Measurements from ENCODE around the gene SURF2. TPM values are rescaled to one million over a fixed set of nuclear protein-coding genes. Genes with fewer than 3 reads are reported as not detected.
A peak's percentile ranks its signal among the peaks of the same experiment; 100 is the strongest.

SURF2 gene
- total RNA-seq, 1 experiment from 2014 or later: 18.1 TPM

- no peaks in the 10 kb centered on the region for H3K9me3 ChIP-seq (ENCODE audit: insufficient read depth, low read depth)
- ChIA-PET CTCF (interaction anchor here (0.7 kb wide), 1 partner anchor 77 kb away, joined by 6 read pairs; no protein-coding TSS in a partner anchor), POLR2A (ENCODE audit: unreplicated experiment) (no interaction called here)
- H3K79me2 ChIP-seq (ENCODE audit: low read depth): no peaks in the 10 kb centered on the region
- H3K4me1 ChIP-seq (replicated peaks; ENCODE audit: insufficient read depth): no peaks in the 10 kb centered on the region
- H3K4me3 ChIP-seq: no peak overlapping the region
- H3K27me3 ChIP-seq (ENCODE audit: insufficient read depth, low read depth): 0 out of 2 replicates have a peak, but pooled peaks cover 15% of the 10 kb centered on the region
- peaks cover 17% of the 10 kb centered on the region for H4K20me1 ChIP-seq (ENCODE audit: insufficient read depth)
- no peak for TF ChIP-seq EZH2 (IDR thresholded peaks at IDR 0.05; ENCODE audit: low read depth)
- TF ChIP-seq, protein P1, sequence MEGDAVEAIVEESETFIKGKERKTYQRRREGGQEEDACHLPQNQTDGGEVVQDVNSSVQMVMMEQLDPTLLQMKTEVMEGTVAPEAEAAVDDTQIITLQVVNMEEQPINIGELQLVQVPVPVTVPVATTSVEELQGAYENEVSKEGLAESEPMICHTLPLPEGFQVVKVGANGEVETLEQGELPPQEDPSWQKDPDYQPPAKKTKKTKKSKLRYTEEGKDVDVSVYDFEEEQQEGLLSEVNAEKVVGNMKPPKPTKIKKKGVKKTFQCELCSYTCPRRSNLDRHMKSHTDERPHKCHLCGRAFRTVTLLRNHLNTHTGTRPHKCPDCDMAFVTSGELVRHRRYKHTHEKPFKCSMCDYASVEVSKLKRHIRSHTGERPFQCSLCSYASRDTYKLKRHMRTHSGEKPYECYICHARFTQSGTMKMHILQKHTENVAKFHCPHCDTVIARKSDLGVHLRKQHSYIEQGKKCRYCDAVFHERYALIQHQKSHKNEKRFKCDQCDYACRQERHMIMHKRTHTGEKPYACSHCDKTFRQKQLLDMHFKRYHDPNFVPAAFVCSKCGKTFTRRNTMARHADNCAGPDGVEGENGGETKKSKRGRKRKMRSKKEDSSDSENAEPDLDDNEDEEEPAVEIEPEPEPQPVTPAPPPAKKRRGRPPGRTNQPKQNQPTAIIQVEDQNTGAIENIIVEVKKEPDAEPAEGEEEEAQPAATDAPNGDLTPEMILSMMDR (conservative IDR thresholded peaks at IDR 0.05): no peak
- no TSS peak for BruUV-seq (replicated peaks)
- no peaks in the 10 kb centered on the region; the same call in 1 of the 2 replicates for H3F3A ChIP-seq (ENCODE audit: insufficient read depth, low read depth)
- intact Hi-C loops (cut with micrococcal nuclease; ENCODE audit: unreplicated experiment): loop anchor here (5.0 kb wide), 1 partner anchor 64 kb away; the partner anchor contains the start of gene SURF6
- H3K4me2 ChIP-seq: no peak overlapping the region
- H3K36me3 ChIP-seq (ENCODE audit: low read depth): peaks cover 4% of the 10 kb centered on the region; the same call in 1 of the 2 replicates
- H2AFZ ChIP-seq: no peak overlapping the region
- H3K9me2 ChIP-seq (ENCODE audit: insufficient read depth): no peaks in the 10 kb centered on the region
- no peak for DNase-seq
- H3K27ac ChIP-seq: no peak overlapping the region
Measured at GRCh38 chr9:133401588-133401987, 45.2 kb downstream of the SURF2 start.

DNA sequence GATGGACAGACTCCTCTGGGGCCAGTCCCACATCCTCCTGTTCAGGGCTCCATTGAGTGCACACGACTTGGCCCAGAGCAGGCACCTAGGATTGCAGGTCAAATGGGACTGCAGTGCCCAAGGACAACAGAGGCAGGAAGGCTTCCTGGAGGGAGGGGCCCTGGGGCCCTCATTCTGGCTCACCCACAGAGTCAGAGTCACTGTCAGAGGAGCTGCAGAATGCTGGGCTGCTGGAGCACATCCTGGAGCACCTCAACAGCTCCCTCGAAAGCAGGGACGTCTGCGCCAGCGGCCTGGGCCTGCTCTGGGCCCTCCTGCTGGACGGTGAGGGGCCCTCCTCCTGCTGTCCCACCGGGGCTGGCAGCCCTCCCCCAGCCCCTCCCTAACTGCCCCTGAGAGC lies 46.3 kb downstream of the SURF2 start:
- TF ChIP-seq, protein P1 (conservative IDR thresholded peaks at IDR 0.05): no peak
- no peak for TF ChIP-seq EZH2 (IDR thresholded peaks at IDR 0.05; ENCODE audit: low read depth)
- Histone ChIP-seq H3K4me1 (replicated peaks; ENCODE audit: insufficient read depth) (no peaks in the 10 kb centered on the region), H4K20me1 (ENCODE audit: insufficient read depth) (peaks cover 17% of the 10 kb centered on the region), H3K27ac (no peak overlapping the region), H3F3A (ENCODE audit: insufficient read depth, low read depth) (no peaks in the 10 kb centered on the region; the same call in 1 of the 2 replicates), H3K4me3 (no peak overlapping the region), H2AFZ (no peak overlapping the region), H3K27me3 (ENCODE audit: insufficient read depth, low read depth) (0 out of 2 replicates have a peak, but pooled peaks cover 6% of the 10 kb centered on the region), H3K79me2 (ENCODE audit: low read depth) (no peaks in the 10 kb centered on the region), H3K9me2 (ENCODE audit: insufficient read depth) (no peaks in the 10 kb centered on the region), H3K4me2 (no peak overlapping the region), H3K9me3 (ENCODE audit: insufficient read depth, low read depth) (no peaks in the 10 kb centered on the region), H3K36me3 (ENCODE audit: low read depth) (peaks cover 5% of the 10 kb centered on the region; the same call in 1 of the 2 replicates)
- CTCF ChIA-PET: interaction anchor here (0.5 kb wide), 1 partner anchor 217 kb away, joined by 5 read pairs; no protein-coding TSS in a partner anchor
- POLR2A ChIA-PET (ENCODE audit: unreplicated experiment): no interaction called here
- intact Hi-C loops (cut with micrococcal nuclease; ENCODE audit: unreplicated experiment): loop anchor here (5.0 kb wide), 1 partner anchor 65 kb away; the partner anchor contains the start of gene SURF6
- no peak for DNase-seq
- BruUV-seq (replicated peaks): no TSS peak

GRCh38 chr9:133403766-133404453 lies 47.6 kb downstream of the SURF2 start:
- ChIA-PET POLR2A (ENCODE audit: unreplicated experiment) (interaction anchor here (0.6 kb wide), 1 partner anchor 1012 kb away, joined by 3 read pairs; no protein-coding TSS in a partner anchor), CTCF (interaction anchor here (0.6 to 0.7 kb wide), 2 partner anchors 57 to 128 kb away, joined by 3 to 4 read pairs; no protein-coding TSS in a partner anchor)
- Histone ChIP-seq H3K27me3 (ENCODE audit: insufficient read depth, low read depth) (no peaks in the 10 kb centered on the region), H3K79me2 (ENCODE audit: low read depth) (no peaks in the 10 kb centered on the region), H3K9me2 (ENCODE audit: insufficient read depth) (no peaks in the 10 kb centered on the region), H4K20me1 (ENCODE audit: insufficient read depth) (peaks cover 17% of the 10 kb centered on the region), H3K4me2 (no peak overlapping the region), H3K27ac (no peak overlapping the region), H3K4me1 (replicated peaks; ENCODE audit: insufficient read depth) (no peaks in the 10 kb centered on the region), H3F3A (ENCODE audit: insufficient read depth, low read depth) (no peaks in the 10 kb centered on the region; the same call in 1 of the 2 replicates), H3K4me3 (no peak overlapping the region), H3K9me3 (ENCODE audit: insufficient read depth, low read depth) (no peaks in the 10 kb centered on the region), H3K36me3 (ENCODE audit: low read depth) (peaks cover 5% of the 10 kb centered on the region; the same call in 1 of the 2 replicates), H2AFZ (no peak overlapping the region)
- peak; percentile 61 to 80 for DNase-seq
- intact Hi-C loops (cut with micrococcal nuclease; ENCODE audit: unreplicated experiment): loop anchor here (1.0 to 5.0 kb wide), 4 partner anchors 47 to 379 kb away; partner anchors contain the start of genes SURF1, SURF2 and SURF6
- TF ChIP-seq, protein P1 (conservative IDR thresholded peaks at IDR 0.05): peak; percentile 81
- TF ChIP-seq EZH2 (IDR thresholded peaks at IDR 0.05; ENCODE audit: low read depth): no peak
- BruUV-seq (replicated peaks): no TSS peak
